B cell (primary cell): ENCODE measurements around the gene CDC42.

Experiments used
- CTCF ChIP-seq: fragments of 200-600 bp; IDR thresholded peaks from one replicate; pipeline ENCODE4 v1.8.0; 2022; ENCODE audit warnings: antibody characterized with exemption, mild to moderate bottlenecking
- EZH2 ChIP-seq: IDR thresholded peaks from 2 replicates; pipeline ENCODE4 v1.6.1; 2012; ENCODE audit warnings: borderline replicate concordance, low read depth, mild to moderate bottlenecking, moderate library complexity, low read length; ENCODE audit not compliant: insufficient read depth, poor library complexity, severe bottlenecking

DNA sequence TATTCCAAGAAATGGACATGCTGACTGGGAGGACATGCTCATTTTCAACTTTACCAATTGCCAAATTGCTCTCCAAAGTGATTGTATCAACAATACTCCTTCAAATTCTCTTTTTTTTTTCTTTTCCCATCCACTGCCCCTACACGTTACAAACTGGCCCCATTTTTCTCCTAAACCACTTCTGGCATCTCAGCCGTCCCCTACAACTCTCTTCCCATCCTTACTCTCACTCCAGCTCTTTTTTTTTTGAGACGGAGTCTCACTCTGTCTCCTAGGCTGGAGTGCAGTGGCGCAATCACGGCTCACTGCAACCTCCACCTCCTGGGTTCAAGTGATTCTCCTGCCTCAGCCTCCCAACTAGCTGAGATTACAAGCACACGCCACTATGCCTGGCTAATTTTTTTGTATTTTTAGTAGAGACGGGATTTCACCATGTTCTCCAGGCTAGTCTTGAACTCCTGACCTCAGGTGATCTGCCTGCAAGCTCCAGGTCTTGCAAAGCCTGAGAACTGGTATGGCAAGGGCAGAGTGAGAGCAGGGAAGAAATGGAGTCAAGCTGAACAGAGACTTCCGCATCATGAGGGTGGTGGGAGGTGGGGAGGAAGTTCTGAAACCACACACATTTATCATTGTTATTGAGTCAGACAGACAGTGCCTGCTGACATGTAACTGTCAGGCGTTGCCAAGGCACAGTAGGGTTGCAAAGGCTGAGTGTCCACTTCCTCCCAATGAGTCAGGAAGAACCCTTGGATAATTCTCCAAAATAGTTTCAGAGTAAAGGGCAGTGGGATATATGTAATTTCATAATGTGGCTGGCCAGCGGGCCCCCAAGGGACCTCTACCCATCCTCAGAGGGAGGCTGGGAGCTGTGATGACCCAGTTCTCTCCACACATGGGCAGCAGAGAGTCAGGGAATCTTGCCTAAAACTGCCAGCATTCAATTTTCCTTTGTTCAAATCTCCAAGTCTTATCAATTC lies 33.6 kb upstream of the CDC42 start:
- TF ChIP-seq CTCF (peak; percentile 42), EZH2 (no peak)
